Stimulated activated CD8-positive, alpha-beta memory T cell treated with anti-CD3 and anti-CD28 coated beads, Interleukin-7, amount 100 ng/mL, for 24 hours (primary cell): ENCODE measurements around the gene DENND2A.
"Not testable (repeated sequence)": the region's sequence is repeated elsewhere in the genome, so short reads cannot be mapped to it uniquely, and the experiment has no call there.

Experiments used
- DNase-seq: peaks from one replicate; pipeline ENCODE4 v3.0.0-alpha.2; 2020; ENCODE audit warnings: low read depth

Gene DENND2A

DNA sequence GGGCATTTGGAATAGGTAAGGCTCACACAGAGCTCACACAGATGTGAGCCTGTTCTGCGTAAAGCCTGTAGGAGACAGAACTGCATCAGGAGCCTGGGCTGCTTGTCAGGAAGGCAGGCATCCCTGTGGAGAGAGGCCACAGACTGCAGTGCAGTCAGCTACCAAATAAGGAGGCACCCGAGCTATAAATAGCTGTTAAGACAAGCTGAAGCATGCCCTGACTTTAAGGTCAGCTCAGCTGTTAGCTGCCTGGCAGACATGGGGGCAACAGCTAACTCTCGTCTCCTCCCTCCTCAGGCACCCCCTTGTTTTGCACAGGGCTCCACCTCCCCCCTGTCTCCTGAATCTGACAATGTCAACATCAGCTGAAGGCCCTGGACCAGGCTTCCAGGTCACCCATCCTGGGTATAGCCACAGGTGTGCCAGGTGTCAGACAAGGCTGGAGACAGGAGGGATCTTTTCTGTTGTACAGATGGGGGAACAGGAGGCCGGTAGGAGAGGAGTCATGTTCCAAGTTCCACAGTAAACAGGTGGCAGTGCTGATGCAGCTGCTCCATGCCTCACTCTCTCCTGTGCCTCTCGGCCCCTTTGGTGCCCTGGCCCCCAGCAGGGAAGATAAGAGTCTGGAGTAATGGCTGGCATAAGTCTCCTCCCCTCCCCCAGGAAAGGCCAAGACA is 133.7 kb downstream of the DENND2A start:
- DNase-seq = no peak

DNA sequence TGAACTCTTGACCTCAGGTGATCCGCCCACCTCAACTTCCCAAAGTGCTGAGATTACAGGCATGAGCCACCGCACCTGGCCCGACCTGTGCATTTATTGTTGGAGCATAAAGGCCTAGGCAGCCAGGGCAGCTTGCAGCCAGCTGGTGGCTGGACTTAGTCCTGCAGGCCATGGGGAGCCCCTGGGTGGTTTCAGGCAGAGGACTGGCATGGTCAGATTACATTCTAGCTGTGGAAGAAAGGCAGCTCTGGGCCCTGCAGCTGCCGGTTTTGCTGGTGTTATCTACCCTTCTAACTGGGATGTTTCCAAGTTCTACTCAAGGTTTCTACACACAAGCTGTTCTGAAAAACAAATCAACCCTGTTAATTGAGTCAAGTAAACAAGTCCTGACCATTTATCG is 138.6 kb downstream of the DENND2A start:
- DNase-seq = no peak

GRCh38 chr7:140497807-140498206 is 142.8 kb downstream of the DENND2A start:
- DNase-seq = not testable (repeated sequence)

- no peak for DNase-seq
These were observed 143.3 kb downstream of the DENND2A start for GRCh38 chr7:140497241-140497769.

- no peak for DNase-seq
These were observed 145.0 kb downstream of the DENND2A start for GRCh38 chr7:140495514-140496097.

GRCh38 chr7:140494867-140495266 is 145.7 kb downstream of the DENND2A start:
- DNase-seq = no peak

DNA sequence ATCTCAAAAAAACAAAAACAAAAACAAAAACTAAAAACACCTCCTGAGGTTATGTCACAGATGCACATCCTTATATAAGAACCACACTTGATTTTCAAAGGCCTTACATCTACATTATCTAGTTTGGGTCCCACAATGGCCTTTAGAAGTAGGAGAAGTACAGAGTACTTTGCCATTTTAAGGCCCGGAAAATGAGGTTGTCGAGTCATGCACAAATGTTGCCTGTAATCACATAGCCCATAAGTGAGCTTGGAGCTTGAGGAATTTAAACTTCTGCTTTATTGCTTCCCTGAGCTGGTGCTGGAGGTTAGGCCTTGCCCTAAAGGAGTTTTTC is 151.6 kb downstream of the DENND2A start:
- no peak for DNase-seq

- DNase-seq = no peak
These were observed 154.9 kb downstream of the DENND2A start for GRCh38 chr7:140485500-140486265.

DNA sequence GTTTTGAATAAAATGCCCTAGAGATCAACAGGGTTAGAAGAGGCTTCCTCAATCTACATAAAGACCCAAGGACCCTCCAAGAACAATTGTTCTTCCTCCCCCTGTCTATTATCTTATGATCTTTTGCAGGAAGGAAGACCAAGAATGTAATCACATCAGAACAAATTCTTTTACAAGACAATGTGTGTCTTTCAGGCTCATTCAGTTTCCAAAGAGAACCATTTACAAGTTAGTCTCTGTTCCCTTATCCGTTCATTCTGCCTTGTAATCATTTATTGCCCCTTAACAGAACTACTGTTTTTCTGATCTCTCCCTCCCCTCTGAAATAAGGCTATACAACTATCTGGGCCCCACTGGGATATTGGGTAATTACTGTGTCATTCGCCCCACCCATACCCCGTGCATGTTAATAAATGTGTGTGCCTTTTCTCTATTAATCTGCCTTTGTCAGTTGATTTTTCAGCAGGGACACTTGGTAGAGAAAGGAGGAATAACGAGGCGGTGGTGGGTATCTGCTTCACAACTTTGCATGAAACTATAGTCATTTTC is 155.6 kb downstream of the DENND2A start:
- no peak for DNase-seq

GRCh38 chr7:140484479-140484878 is 156.1 kb downstream of the DENND2A start:
- DNase-seq = no peak

GRCh38 chr7:140479739-140480084 is 160.9 kb downstream of the DENND2A start:
- no peak for DNase-seq

DNA sequence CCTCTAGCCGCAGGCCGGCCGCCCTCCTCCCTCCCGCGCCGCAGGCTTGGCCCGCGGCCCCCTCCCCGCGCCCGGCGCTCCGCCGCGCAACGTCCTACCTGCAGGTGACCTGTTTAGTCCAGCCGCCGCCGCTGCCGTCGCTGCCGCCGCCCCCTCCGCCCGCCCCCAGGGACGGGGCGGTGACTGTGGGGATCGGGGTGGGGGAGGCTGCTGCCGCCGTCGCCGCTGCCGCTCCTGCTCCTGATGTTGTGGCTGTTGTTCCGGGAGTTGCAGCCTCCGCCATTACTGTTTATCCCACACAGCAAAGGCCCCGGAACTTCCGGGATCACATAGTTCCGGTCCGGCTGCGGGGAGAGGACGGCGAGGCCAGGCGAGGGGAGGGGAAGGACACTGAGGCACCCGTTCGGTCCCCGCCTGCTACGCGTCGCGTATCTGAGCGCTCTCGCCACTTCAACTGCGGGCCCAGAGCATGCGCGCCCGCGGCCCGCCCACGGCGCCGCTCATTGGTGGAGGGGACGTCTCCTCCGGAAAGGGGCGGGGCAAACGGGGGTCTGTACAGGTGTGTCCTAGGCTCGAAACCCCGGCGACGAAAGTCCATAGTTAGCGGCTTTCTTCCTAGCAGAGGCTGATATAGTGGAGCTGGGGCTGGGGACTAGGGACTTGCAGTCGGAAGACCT is 161.4 kb downstream of the DENND2A start, which contains the start of gene MKRN1:
Gene MKRN1, minus strand, starts transcription at position 444 of the 677 bp plus-strand sequence. Its CDS starts 161 bp downstream, at position 283.
- peak; percentile 82 for DNase-seq

GRCh38 chr7:140478246-140479061 is 162.2 kb downstream of the DENND2A start:
- DNase-seq = no peak

GRCh38 chr7:140476698-140477261 is 163.8 kb downstream of the DENND2A start:
- no peak for DNase-seq

- DNase-seq = no peak
These were observed 164.8 kb downstream of the DENND2A start for GRCh38 chr7:140475747-140476333.
